Ovary (tissue), 3 donors: ENCODE results near the gene CPS1.

Experiments
- CTCF ChIP-seq, 3 donors: fragments of 450-650 bp in 2 of 3; fragments of 200-600 bp in 1 of 3; IDR thresholded peaks; one replicate each; pipeline versions ENCODE4 v1.5.1 to v1.8.0; 2016 to 2022; ENCODE audit warnings: antibody characterized with exemption in 3 of 3, mild to moderate bottlenecking in 1 of 3
- EP300 ChIP-seq: sonication (generic); formaldehyde crosslinking; IDR thresholded peaks from one replicate; pipeline ENCODE4 v1.6.1; 2017; ENCODE audit warnings: antibody characterized with exemption
- donor health status: DM: no; HTN: no; CAD: no.

GRCh38 chr2:210592726-210593125, 36.3 kb downstream of the CPS1 start:
- TF ChIP-seq EP300 (no peak), CTCF (IDR thresholded peaks at IDR 0.05) (no peak)
